ENCODE results near the gene ABHD16B. TPM values are rescaled to one million over a fixed set of nuclear protein-coding genes. Genes with fewer than 3 reads are reported as not detected.
A peak's percentile ranks its signal among the peaks of the same experiment; 100 is the strongest.

The ABHD16B gene
- total RNA-seq, 2 donors from 2014 or later = not detected

- peaks cover 26% of the 10 kb centered on the region for H3K27me3 ChIP-seq
- peak; percentile 23 for DNase-seq
- no peak overlapping the region for H3K4me3 ChIP-seq
- H3K9me3 ChIP-seq = no peaks in the 10 kb centered on the region
- H3K9ac ChIP-seq (ENCODE audit: low read depth in 2 of 2, low read length in 2 of 2) = peak overlapping the region in 1 of 2 donors; percentile 56
- H3K36me3 ChIP-seq = no peaks in the 10 kb centered on the region
- intact Hi-C loops (cut with DNase I) = no loop called here
- peaks cover 8% of the 10 kb centered on the region for H3K4me1 ChIP-seq
- TF ChIP-seq CTCF (IDR thresholded peaks at IDR 0.05) = no peak
- H3K27ac ChIP-seq = peak overlapping the region; percentile 47
Observed at GRCh38 chr20:63854069-63854765, 7.1 kb upstream of the ABHD16B start.

- no peak overlapping the region for H3K4me3 ChIP-seq
- H3K9ac ChIP-seq (ENCODE audit: low read depth in 2 of 2, low read length in 2 of 2) = peak overlapping the region in 1 of 2 donors; percentile 56
- H3K9me3 ChIP-seq = no peaks in the 10 kb centered on the region
- peaks cover 8% of the 10 kb centered on the region for H3K4me1 ChIP-seq
- intact Hi-C loops (cut with DNase I) = no loop called here
- peak overlapping the region; percentile 47 for H3K27ac ChIP-seq
- H3K27me3 ChIP-seq = peaks cover 26% of the 10 kb centered on the region
- DNase-seq = no peak
- no peaks in the 10 kb centered on the region for H3K36me3 ChIP-seq
- TF ChIP-seq CTCF (IDR thresholded peaks at IDR 0.05) = no peak
Observed at GRCh38 chr20:63854766-63855362, 6.4 kb upstream of the ABHD16B start.

- no peak for DNase-seq
- Histone ChIP-seq H3K9ac (ENCODE audit: low read depth in 2 of 2, low read length in 2 of 2) (peak overlapping the region in 1 of 2 donors; percentile 56), H3K4me1 (peaks cover 8% of the 10 kb centered on the region), H3K27me3 (peaks cover 26% of the 10 kb centered on the region), H3K27ac (no peak overlapping the region), H3K36me3 (no peaks in the 10 kb centered on the region), H3K4me3 (no peak overlapping the region), H3K9me3 (no peaks in the 10 kb centered on the region)
- intact Hi-C loops (cut with DNase I) = no loop called here
- no peak for TF ChIP-seq CTCF (IDR thresholded peaks at IDR 0.05)
Observed at GRCh38 chr20:63855363-63856097, 5.8 kb upstream of the ABHD16B start.

GRCh38 chr20:63856098-63856511 lies 5.2 kb upstream of the ABHD16B start:
- no peaks in the 10 kb centered on the region for H3K9me3 ChIP-seq
- peaks cover 8% of the 10 kb centered on the region for H3K4me1 ChIP-seq
- no peaks in the 10 kb centered on the region for H3K36me3 ChIP-seq
- intact Hi-C loops (cut with DNase I) = no loop called here
- peaks cover 26% of the 10 kb centered on the region for H3K27me3 ChIP-seq
- no peak overlapping the region for H3K9ac ChIP-seq (ENCODE audit: low read depth in 2 of 2, low read length in 2 of 2)
- H3K27ac ChIP-seq = no peak overlapping the region
- DNase-seq = no peak
- H3K4me3 ChIP-seq = no peak overlapping the region
- no peak for TF ChIP-seq CTCF (IDR thresholded peaks at IDR 0.05)

GRCh38 chr20:63857764-63858392 lies 3.4 kb upstream of the ABHD16B start:
- peaks cover 26% of the 10 kb centered on the region for H3K27me3 ChIP-seq
- H3K9ac ChIP-seq (ENCODE audit: low read depth in 2 of 2, low read length in 2 of 2) = peak overlapping the region in 1 of 2 donors; percentile 33
- intact Hi-C loops (cut with DNase I) = no loop called here

More at GRCh38 chr20:63857764-63858392, 3.4 kb upstream of the ABHD16B start:
- Histone ChIP-seq H3K36me3 (no peaks in the 10 kb centered on the region), H3K4me3 (no peak overlapping the region), H3K27ac (peak overlapping the region; percentile 48), H3K4me1 (peaks cover 8% of the 10 kb centered on the region), H3K9me3 (no peaks in the 10 kb centered on the region)
- no peak for DNase-seq
- no peak for TF ChIP-seq CTCF (IDR thresholded peaks at IDR 0.05)

Measured in colonic mucosa (tissue), 4 donors.